Breast epithelium (tissue), 4 donors: ENCODE data around the gene TBCK. TPM values are rescaled to one million over a fixed set of nuclear protein-coding genes. Genes with fewer than 3 reads are reported as not detected.
A peak's percentile ranks its signal among the peaks of the same experiment; 100 is the strongest.

Experiments used
- DNase-seq, 2 donors: peaks; one replicate each; pipeline ENCODE4 v3.0.0-alpha.2; 2019; ENCODE audit warnings: low spot score in 2 of 2
- H3K27ac ChIP-seq, 2 donors: fragments of 200-600 bp; sonication (generic) in 1 of 2; one replicate each; pipeline ENCODE4 v1.5.1; 2016 to 2019; ENCODE audit warnings: mild to moderate bottlenecking in 1 of 2
- H3K27me3 ChIP-seq, 2 donors: fragments of 200-600 bp; sonication (generic) in 1 of 2; one replicate each; pipeline versions ENCODE4 v1.5.1 to v1.6.0; 2017 to 2019; ENCODE audit warnings: control low read depth in 1 of 2, mild to moderate bottlenecking in 1 of 2
- H3K36me3 ChIP-seq: fragments of 200-600 bp; one replicate; pipeline ENCODE4 v1.5.1; 2019
- H3K4me1 ChIP-seq, 2 donors: fragments of 200-600 bp; sonication (generic); one replicate each; pipeline ENCODE4 v1.5.1; 2016 to 2019; ENCODE audit warnings: control low read depth in 1 of 2
- H3K4me3 ChIP-seq, 3 donors: fragments of 200-600 bp; sonication (generic); 1 replicate in 2 of 3; 2 replicates in 1 of 3; pipeline ENCODE4 v1.5.1; 2016 to 2019; ENCODE audit warnings: mild to moderate bottlenecking in 3 of 3, moderate library complexity in 2 of 3
- H3K9me3 ChIP-seq, 2 donors: fragments of 200-600 bp; sonication (generic) in 1 of 2; one replicate each; pipeline ENCODE4 v1.5.1; 2016 to 2019; ENCODE audit warnings: control low read depth in 1 of 2
- CTCF ChIP-seq, 3 donors: fragments of 450-650 bp; IDR thresholded peaks; one replicate each; pipeline ENCODE4 v1.5.1; 2016 to 2017; ENCODE audit warnings: antibody characterized with exemption in 3 of 3, mild to moderate bottlenecking in 3 of 3, moderate library complexity in 3 of 3
- POLR2A ChIP-seq: fragments of 450-650 bp; IDR thresholded peaks from one replicate; pipeline ENCODE4 v1.6.1; 2016; ENCODE audit warnings: antibody characterized with exemption, mild to moderate bottlenecking, moderate library complexity
- POLR2AphosphoS5 ChIP-seq, 3 donors: sonication (generic); formaldehyde crosslinking; IDR thresholded peaks; one replicate each; pipeline ENCODE4 v1.6.1; 2017; ENCODE audit warnings: antibody characterized with exemption in 3 of 3
- intact Hi-C: fragments of 100-400 bp; cut with DNase I; formaldehyde crosslinking; loops from one replicate; pipeline ENCODE4 v1.15.1; 2023; ENCODE audit warnings: low total_unique reads
- total RNA-seq, 3 donors: library from RNA; depleted of rRNA; stranded (reverse); fragments of >200 nt; gene quantifications; one replicate each; pipeline ENCODE4 v1.1.0, GENCODE V29; 2016

Gene TBCK
- total RNA-seq: 10 to 100 TPM; 46.9 to 82.3 (median 57.0) TPM

GRCh38 chr4:106315968-106316772 is at the start of gene TBCK, which contains the start of gene AIMP1:
Gene TBCK, minus strand, starts transcription at chr4:106316209. Its CDS starts 7,249 bp downstream, at chr4:106308960.
Gene AIMP1, plus strand, starts transcription at chr4:106316550. Its CDS starts 8,460 bp downstream, at chr4:106325010.
- intact Hi-C loops: no loop called here
- H3K4me1 ChIP-seq: peaks cover 0 to 23% of the 10 kb centered on the region in 2 donors
- peak within 1 kb of the TSS; percentile 72 to 97 (median 96) for H3K4me3 ChIP-seq
- DNase-seq: peak; percentile 83 to 88
- TF ChIP-seq POLR2AphosphoS5 (IDR thresholded peaks at IDR 0.05): peak; percentile 56 to 91 (median 82)
- no peak for TF ChIP-seq CTCF (IDR thresholded peaks at IDR 0.05)
- peak; percentile 45 for TF ChIP-seq POLR2A
- no peaks in the 10 kb centered on the region for H3K9me3 ChIP-seq
- no peaks in the 10 kb centered on the region for H3K36me3 ChIP-seq
- H3K27ac ChIP-seq: peak within 1 kb of the TSS; percentile 95 to 97
- H3K27me3 ChIP-seq: no peaks in the 10 kb centered on the region

DNA sequence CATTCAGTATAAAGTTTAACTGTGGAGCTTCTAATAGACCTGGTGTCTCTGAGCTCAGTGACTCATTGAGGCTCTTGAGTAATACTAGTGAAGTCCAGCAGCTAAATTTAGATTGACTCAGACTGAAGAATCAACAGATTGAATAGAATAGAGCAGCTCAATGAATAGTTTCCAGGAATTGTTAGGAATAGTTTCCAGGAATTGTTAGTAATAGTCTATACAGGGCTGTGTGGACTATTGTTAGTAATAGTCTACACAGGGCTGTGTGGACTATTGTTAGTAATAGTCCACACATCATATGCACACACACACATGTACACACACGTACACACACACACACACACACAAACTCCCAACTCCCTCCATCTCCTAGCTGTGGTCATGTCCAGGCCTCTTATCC is 49.6 kb upstream of the TBCK start:
- no peak for DNase-seq
- Histone ChIP-seq H3K27ac (no peak overlapping the region), H3K36me3 (no peaks in the 10 kb centered on the region), H3K4me3 (no peak overlapping the region), H3K4me1 (no peaks in the 10 kb centered on the region), H3K9me3 (no peaks in the 10 kb centered on the region), H3K27me3 (no peaks in the 10 kb centered on the region)
- intact Hi-C loops: no loop called here
- no peak for TF ChIP-seq POLR2AphosphoS5 (IDR thresholded peaks at IDR 0.05)
- TF ChIP-seq CTCF (IDR thresholded peaks at IDR 0.05): no peak
- no peak for TF ChIP-seq POLR2A

DNA sequence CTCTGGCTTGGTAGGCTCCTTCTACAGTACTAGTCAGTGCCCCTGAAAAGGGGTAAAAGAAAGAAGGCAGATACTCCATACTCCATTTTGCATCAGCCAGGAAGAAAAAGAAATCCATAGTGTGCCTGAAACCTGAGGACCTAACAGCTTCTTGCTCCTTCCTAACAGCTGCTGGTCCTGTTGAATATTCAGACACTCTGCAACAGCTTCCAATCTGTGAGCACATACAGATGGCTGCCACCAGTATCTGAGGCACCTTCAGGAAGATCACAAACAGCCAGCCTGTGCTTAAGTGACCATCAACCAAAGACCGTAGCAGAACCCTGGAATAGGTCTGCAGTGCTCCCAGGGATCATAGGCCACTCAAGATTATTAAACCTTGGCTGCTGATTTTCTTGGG is 48.3 kb upstream of the TBCK start:
- Histone ChIP-seq H3K27ac (no peak overlapping the region), H3K4me3 (no peak overlapping the region), H3K27me3 (no peaks in the 10 kb centered on the region), H3K9me3 (no peaks in the 10 kb centered on the region), H3K4me1 (no peaks in the 10 kb centered on the region), H3K36me3 (no peaks in the 10 kb centered on the region)
- no peak for DNase-seq
- intact Hi-C loops: no loop called here
- TF ChIP-seq CTCF (IDR thresholded peaks at IDR 0.05) (no peak), POLR2A (no peak), POLR2AphosphoS5 (IDR thresholded peaks at IDR 0.05) (no peak)

GRCh38 chr4:106362086-106362825 is 46.2 kb upstream of the TBCK start:
- Histone ChIP-seq H3K4me3 (no peak overlapping the region), H3K4me1 (no peaks in the 10 kb centered on the region), H3K27ac (no peak overlapping the region), H3K36me3 (no peaks in the 10 kb centered on the region), H3K27me3 (no peaks in the 10 kb centered on the region), H3K9me3 (no peaks in the 10 kb centered on the region)
- TF ChIP-seq CTCF (IDR thresholded peaks at IDR 0.05): no peak
- TF ChIP-seq POLR2A: no peak
- TF ChIP-seq POLR2AphosphoS5 (IDR thresholded peaks at IDR 0.05): no peak
- no peak for DNase-seq
- intact Hi-C loops: no loop called here

DNA sequence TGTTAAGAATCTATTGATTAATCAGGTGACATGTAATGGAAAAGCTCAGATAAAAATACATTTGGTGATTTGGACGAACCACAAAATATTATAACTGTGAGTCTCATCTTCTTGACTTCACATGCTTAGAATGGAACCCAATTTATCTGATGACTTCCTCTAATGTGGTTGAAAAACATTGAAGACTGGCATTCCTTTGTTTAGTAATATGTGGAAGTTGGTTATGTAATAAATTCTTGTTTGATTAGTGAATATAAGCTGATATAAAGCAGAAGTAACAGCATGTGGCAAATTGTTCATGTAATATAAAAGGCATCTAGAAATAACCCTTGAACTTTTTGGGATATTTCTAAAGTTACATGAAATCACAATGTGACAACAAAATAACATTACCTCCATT is 42.9 kb upstream of the TBCK start:
- no peaks in the 10 kb centered on the region for H3K36me3 ChIP-seq
- H3K27me3 ChIP-seq: no peaks in the 10 kb centered on the region
- H3K27ac ChIP-seq: no peak overlapping the region
- DNase-seq: no peak
- no peak overlapping the region for H3K4me3 ChIP-seq
- no peaks in the 10 kb centered on the region for H3K9me3 ChIP-seq
- TF ChIP-seq POLR2A (no peak), CTCF (IDR thresholded peaks at IDR 0.05) (no peak), POLR2AphosphoS5 (IDR thresholded peaks at IDR 0.05) (no peak)
- intact Hi-C loops: no loop called here
- no peaks in the 10 kb centered on the region for H3K4me1 ChIP-seq
